ENCODE results near the gene TXNL4B.

DNA sequence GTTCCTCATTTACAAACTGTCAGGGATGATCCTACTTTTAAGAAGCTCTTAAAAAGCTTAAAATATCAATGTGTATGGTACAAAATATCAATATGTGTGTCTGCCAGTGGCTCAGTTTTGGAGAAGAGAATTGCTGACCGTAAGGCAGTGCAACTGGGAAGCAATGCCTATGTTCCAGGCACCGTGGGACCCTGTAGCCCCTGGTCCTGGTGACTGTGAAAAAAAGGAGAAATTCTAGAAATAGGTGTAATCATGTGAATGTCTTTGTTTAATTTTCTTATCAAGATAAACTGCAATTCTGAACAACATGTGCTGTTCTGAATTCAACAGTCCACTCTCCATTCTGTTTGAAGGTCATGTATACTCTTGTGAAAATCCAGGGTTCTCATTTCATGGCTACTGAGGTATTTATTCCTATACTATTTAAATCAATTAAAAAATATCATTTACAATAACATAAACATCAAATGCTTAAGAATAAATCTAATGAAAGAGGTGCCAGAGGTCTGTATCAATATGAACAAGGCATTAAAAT lies 48.5 kb downstream of the TXNL4B start:
- TF ChIP-seq, protein P1, sequence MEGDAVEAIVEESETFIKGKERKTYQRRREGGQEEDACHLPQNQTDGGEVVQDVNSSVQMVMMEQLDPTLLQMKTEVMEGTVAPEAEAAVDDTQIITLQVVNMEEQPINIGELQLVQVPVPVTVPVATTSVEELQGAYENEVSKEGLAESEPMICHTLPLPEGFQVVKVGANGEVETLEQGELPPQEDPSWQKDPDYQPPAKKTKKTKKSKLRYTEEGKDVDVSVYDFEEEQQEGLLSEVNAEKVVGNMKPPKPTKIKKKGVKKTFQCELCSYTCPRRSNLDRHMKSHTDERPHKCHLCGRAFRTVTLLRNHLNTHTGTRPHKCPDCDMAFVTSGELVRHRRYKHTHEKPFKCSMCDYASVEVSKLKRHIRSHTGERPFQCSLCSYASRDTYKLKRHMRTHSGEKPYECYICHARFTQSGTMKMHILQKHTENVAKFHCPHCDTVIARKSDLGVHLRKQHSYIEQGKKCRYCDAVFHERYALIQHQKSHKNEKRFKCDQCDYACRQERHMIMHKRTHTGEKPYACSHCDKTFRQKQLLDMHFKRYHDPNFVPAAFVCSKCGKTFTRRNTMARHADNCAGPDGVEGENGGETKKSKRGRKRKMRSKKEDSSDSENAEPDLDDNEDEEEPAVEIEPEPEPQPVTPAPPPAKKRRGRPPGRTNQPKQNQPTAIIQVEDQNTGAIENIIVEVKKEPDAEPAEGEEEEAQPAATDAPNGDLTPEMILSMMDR (IDR thresholded peaks at IDR 0.05 in 4 of 5, conservative IDR thresholded peaks at IDR 0.05 in 1 of 5): no peak
- TF ChIP-seq POLR2A (IDR thresholded peaks at IDR 0.05): no peak
